MCF 10A (cell line): Measurements from ENCODE around the gene IKZF4. TPM values are rescaled to one million over a fixed set of nuclear protein-coding genes. Genes with fewer than 3 reads are reported as not detected.

Experiments
- BruUV-seq: library from RNA; stranded (reverse); fragments of 400-500 nt; replicated peaks from 2 replicates; lab custom pipeline; 2021; lab: Mats Ljungman, UMichigan
- CTCF ChIA-PET: fragments of 300-600 bp; sonication (Branson Sonifier 250); formaldehyde crosslinking; extraction: SDS; loops from one replicate; lab custom pipeline; 2021; ENCODE audit warnings: antibody characterized with exemption, inconsistent platforms; lab: Yijun Ruan, JAX
- POLR2A ChIA-PET: fragments of 300-600, 350-650 bp; sonication (Branson Sonifier 250); formaldehyde crosslinking; extraction: SDS; loops from one replicate; lab custom pipeline; 2020; ENCODE audit warnings: antibody characterized with exemption, inconsistent platforms; lab: Yijun Ruan, JAX
- DNase-seq: peaks from one replicate; pipeline ENCODE4 v3.0.0-alpha.2; 2018; ENCODE audit not compliant: unreplicated experiment
- H3K27ac Mint-ChIP-seq: one replicate; pipeline ENCODE4 v1.8.0; 2022; ENCODE audit warnings: mild to moderate bottlenecking, low read depth, mixed read lengths; ENCODE audit not compliant: unreplicated experiment
- H3K27me3 Mint-ChIP-seq: one replicate; pipeline ENCODE4 v1.8.0; 2022; ENCODE audit warnings: mixed read lengths; ENCODE audit not compliant: insufficient read depth, unreplicated experiment
- H3K36me3 Mint-ChIP-seq: one replicate; pipeline ENCODE4 v1.8.0; 2022; ENCODE audit warnings: mild to moderate bottlenecking, moderate library complexity, mixed read lengths; ENCODE audit not compliant: insufficient read depth, unreplicated experiment
- H3K4me1 Mint-ChIP-seq: one replicate; pipeline ENCODE4 v1.8.0; 2022; ENCODE audit warnings: mixed read lengths; ENCODE audit not compliant: insufficient read depth, unreplicated experiment
- H3K4me3 Mint-ChIP-seq: one replicate; pipeline ENCODE4 v1.8.0; 2022; ENCODE audit warnings: mild to moderate bottlenecking, moderate library complexity, mixed read lengths; ENCODE audit not compliant: unreplicated experiment
- H3K9me3 Mint-ChIP-seq: one replicate; pipeline ENCODE4 v1.8.0; 2022; ENCODE audit warnings: mixed read lengths; ENCODE audit not compliant: unreplicated experiment
- CTCF ChIP-seq: fragments of 200-600 bp; IDR thresholded peaks from one replicate; pipeline ENCODE4 v1.8.0; 2022; ENCODE audit warnings: antibody characterized with exemption, mild to moderate bottlenecking; ENCODE audit not compliant: unreplicated experiment
- intact Hi-C: fragments of 100-400 bp; cut with micrococcal nuclease; formaldehyde crosslinking; loops from 2 replicates; pipeline ENCODE4 v1.14.1; 2022
- total RNA-seq: library from RNA; stranded (reverse); gene quantifications from 2 replicates; pipeline ENCODE4 v1.2.3, GENCODE V29; 2022

The IKZF4 gene
- total RNA-seq, 1 experiment from 2014 or later = 2.4 TPM

- no TSS peak for BruUV-seq
- Mint-ChIP-seq H3K36me3 (no peaks in the 10 kb centered on the region), H3K27me3 (no peaks in the 10 kb centered on the region), H3K4me3 (peak overlapping the region; percentile 87), H3K27ac (no peak overlapping the region), H3K4me1 (no peaks in the 10 kb centered on the region), H3K9me3 (no peaks in the 10 kb centered on the region)
- ChIA-PET CTCF (interaction anchor here (0.8 to 1.6 kb wide), 4 partner anchors 10 to 36 kb away, joined by 3 to 7 read pairs (median 4); partner anchors contain the start of genes RPL41 and ZC3H10), POLR2A (interaction anchor here (0.9 to 3.0 kb wide), 9 partner anchors 13 to 109 kb away, joined by 3 to 66 read pairs (median 4); partner anchors contain the start of genes ESYT1, PA2G4 and ZC3H10)
- intact Hi-C loops = no loop called here
- DNase-seq = no peak
- TF ChIP-seq CTCF = no peak
These were observed 60.8 kb downstream of the IKZF4 start for GRCh38 chr12:56081393-56082347.

GRCh38 chr12:56082382-56082781 is 61.5 kb downstream of the IKZF4 start:
- Mint-ChIP-seq H3K4me3 (no peak overlapping the region), H3K36me3 (no peaks in the 10 kb centered on the region), H3K27me3 (no peaks in the 10 kb centered on the region), H3K9me3 (no peaks in the 10 kb centered on the region), H3K4me1 (no peaks in the 10 kb centered on the region), H3K27ac (no peak overlapping the region)
- DNase-seq = no peak
- CTCF ChIA-PET = interaction anchor here (0.7 to 0.8 kb wide), 2 partner anchors 12 to 21 kb away, joined by 3 to 4 read pairs; no protein-coding TSS in a partner anchor
- no peak for TF ChIP-seq CTCF
- intact Hi-C loops = no loop called here
- POLR2A ChIA-PET = interaction anchor here (1.7 to 3.0 kb wide), 2 partner anchors 21 to 39 kb away, joined by 4 to 10 read pairs; partner anchors contain the start of gene PA2G4
- no TSS peak for BruUV-seq

GRCh38 chr12:56082967-56083366 is 62.1 kb downstream of the IKZF4 start:
- ChIA-PET POLR2A (interaction anchor here (3.0 kb wide), 1 partner anchor 21 kb away, joined by 10 read pairs; the partner anchor contains the start of gene PA2G4), CTCF (interaction anchor here (0.7 kb wide), 1 partner anchor 21 kb away, joined by 4 read pairs; no protein-coding TSS in a partner anchor)
- Mint-ChIP-seq H3K36me3 (no peaks in the 10 kb centered on the region), H3K27ac (no peak overlapping the region), H3K9me3 (no peaks in the 10 kb centered on the region), H3K4me1 (no peaks in the 10 kb centered on the region), H3K4me3 (no peak overlapping the region), H3K27me3 (no peaks in the 10 kb centered on the region)
- BruUV-seq = no TSS peak
- no peak for TF ChIP-seq CTCF
- no peak for DNase-seq
- intact Hi-C loops = no loop called here
